Muscle layer of colon (tissue), 2 donors: Measurements from ENCODE around the gene PHF5A.
A peak's percentile ranks its signal among the peaks of the same experiment; 100 is the strongest.

ENCODE experiments used
- H3K27ac ChIP-seq: one replicate; pipeline ENCODE4 v1.7.0; 2013; ENCODE audit warnings: low read depth, mild to moderate bottlenecking, low read length, moderate library complexity
- H3K27me3 ChIP-seq, 2 donors: one replicate each; pipeline ENCODE4 v1.7.0; 2013; ENCODE audit warnings: low read length in 2 of 2, mild to moderate bottlenecking in 2 of 2; ENCODE audit not compliant: insufficient read depth in 2 of 2, control insufficient read depth in 1 of 2
- H3K36me3 ChIP-seq: one replicate; pipeline ENCODE4 v1.7.0; 2013; ENCODE audit warnings: mild to moderate bottlenecking, low read length; ENCODE audit not compliant: insufficient read depth
- H3K4me1 ChIP-seq: one replicate; pipeline ENCODE4 v1.7.0; 2013; ENCODE audit warnings: mild to moderate bottlenecking, low read length; ENCODE audit not compliant: insufficient read depth
- H3K4me3 ChIP-seq, 2 donors: one replicate each; pipeline ENCODE4 v1.7.0; 2013; ENCODE audit warnings: low read length in 2 of 2, low read depth in 1 of 2, mild to moderate bottlenecking in 1 of 2, moderate library complexity in 1 of 2
- H3K9ac ChIP-seq: one replicate; pipeline ENCODE4 v1.7.0; 2013; ENCODE audit warnings: low read length
- H3K9me3 ChIP-seq: one replicate; pipeline ENCODE4 v1.7.0; 2013; ENCODE audit warnings: mild to moderate bottlenecking, low read length
- donor health status: abdominal sarcoma.
- donor health status: Adenocarcinoma of cecum.

The PHF5A gene

GRCh38 chr22:41425660-41426365 lies 42.7 kb downstream of the PHF5A start:
- no peak overlapping the region for H3K27ac ChIP-seq
- no peaks in the 10 kb centered on the region for H3K27me3 ChIP-seq
- H3K36me3 ChIP-seq, result peaks cover 21% of the 10 kb centered on the region
- no peaks in the 10 kb centered on the region for H3K4me1 ChIP-seq
- no peaks in the 10 kb centered on the region for H3K9me3 ChIP-seq
- H3K4me3 ChIP-seq, result no peak overlapping the region
- no peak overlapping the region for H3K9ac ChIP-seq

GRCh38 chr22:41418717-41419116 lies 49.8 kb downstream of the PHF5A start:
- peak overlapping the region; percentile 90 for H3K27ac ChIP-seq
- peak overlapping the region in 1 of 2 donors; percentile 6 for H3K4me3 ChIP-seq
- no peaks in the 10 kb centered on the region for H3K27me3 ChIP-seq
- peak overlapping the region; percentile 39 for H3K9ac ChIP-seq
- peaks cover 5% of the 10 kb centered on the region for H3K36me3 ChIP-seq
- peaks cover 31% of the 10 kb centered on the region for H3K4me1 ChIP-seq
- no peaks in the 10 kb centered on the region for H3K9me3 ChIP-seq

- peak overlapping the region; percentile 39 for H3K9ac ChIP-seq
- H3K9me3 ChIP-seq, result no peaks in the 10 kb centered on the region
- no peaks in the 10 kb centered on the region for H3K36me3 ChIP-seq
- H3K4me3 ChIP-seq, result peak overlapping the region in 1 of 2 donors; percentile 6
- H3K27me3 ChIP-seq, result no peaks in the 10 kb centered on the region
- H3K27ac ChIP-seq, result peak overlapping the region; percentile 90
- H3K4me1 ChIP-seq, result peaks cover 33% of the 10 kb centered on the region
These were observed 50.7 kb downstream of the PHF5A start for GRCh38 chr22:41417622-41418390.

- no peak overlapping the region for H3K4me3 ChIP-seq
- peaks cover 55% of the 10 kb centered on the region for H3K4me1 ChIP-seq
- H3K9me3 ChIP-seq, result no peaks in the 10 kb centered on the region
- peak overlapping the region; percentile 50 for H3K27ac ChIP-seq
- no peak overlapping the region for H3K9ac ChIP-seq
- no peaks in the 10 kb centered on the region for H3K36me3 ChIP-seq
- H3K27me3 ChIP-seq, result no peaks in the 10 kb centered on the region
These were observed 52.9 kb downstream of the PHF5A start for GRCh38 chr22:41415554-41415953.

- Histone ChIP-seq H3K4me1 (peaks cover 49% of the 10 kb centered on the region), H3K27ac (peak overlapping the region; percentile 78), H3K36me3 (no peaks in the 10 kb centered on the region), H3K27me3 (no peaks in the 10 kb centered on the region), H3K4me3 (no peak overlapping the region), H3K9me3 (no peaks in the 10 kb centered on the region), H3K9ac (peak overlapping the region; percentile 31)
These were observed 57.3 kb downstream of the PHF5A start for GRCh38 chr22:41411021-41411851.

GRCh38 chr22:41410311-41410751 lies 58.2 kb downstream of the PHF5A start:
- Histone ChIP-seq H3K4me3 (no peak overlapping the region), H3K27ac (peak overlapping the region; percentile 78), H3K9ac (peak overlapping the region; percentile 19), H3K4me1 (peaks cover 45% of the 10 kb centered on the region), H3K36me3 (no peaks in the 10 kb centered on the region), H3K27me3 (no peaks in the 10 kb centered on the region), H3K9me3 (no peaks in the 10 kb centered on the region)
